ENCODE results near the gene DHRS9. TPM values are rescaled to one million over a fixed set of nuclear protein-coding genes. Genes with fewer than 3 reads are reported as not detected.
"Not testable (repeated sequence)": the region's sequence is repeated elsewhere in the genome, so short reads cannot be mapped to it uniquely, and the experiment has no call there.

Gene DHRS9
- total and polyA plus RNA-seq, 4 donors: 2.5 to 8.9 (median 3.9) TPM

DNA sequence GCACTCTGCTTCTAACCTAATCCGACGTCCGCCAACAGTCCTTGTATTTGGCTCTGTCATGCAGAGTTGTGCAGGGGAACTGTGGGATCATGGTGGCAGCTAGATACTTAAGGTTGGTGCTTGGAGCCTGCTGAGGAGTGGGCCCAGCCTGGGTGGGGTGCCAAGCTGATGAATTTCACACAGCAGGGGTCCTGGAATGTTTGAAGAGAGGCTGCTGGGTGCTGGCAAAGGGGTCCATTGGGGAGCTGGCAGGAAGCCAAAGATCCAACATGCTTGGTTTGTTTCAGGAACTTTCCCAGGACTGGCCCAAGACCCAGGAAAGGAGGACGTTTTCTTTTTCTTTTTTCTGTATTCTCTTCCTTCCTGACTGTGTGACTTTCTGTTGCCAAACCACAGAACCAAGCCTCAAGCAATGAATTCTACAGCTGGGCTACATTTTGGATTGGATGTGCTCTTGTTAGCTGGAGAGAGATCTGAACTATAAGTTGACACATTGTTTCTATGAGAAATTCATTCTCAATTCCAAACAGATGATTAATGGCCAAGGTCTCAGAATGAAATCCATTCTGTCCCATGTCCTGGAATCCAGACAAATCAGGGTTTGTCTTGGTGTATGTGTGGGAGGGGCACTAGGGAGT, 49.9 kb downstream of the DHRS9 start:
- peak in 2 of 6 donors; percentile 41 to 59 for DNase-seq (ENCODE audit: low read depth in 4 of 6, low spot score in 6 of 6)
- H3K36me3 ChIP-seq (ENCODE audit: control insufficient read depth, insufficient read depth, low read length): no peaks in the 10 kb centered on the region
- H3K9me3 ChIP-seq (ENCODE audit: control insufficient read depth, insufficient read depth, low read length): no peaks in the 10 kb centered on the region
- no peak overlapping the region for H3K4me3 ChIP-seq (ENCODE audit: low read depth, low read length)
- 50% methylated on average over 3 of the region's 4 CpGs for WGBS (ENCODE audit: insufficient coverage)
- H3K4me1 ChIP-seq (ENCODE audit: control insufficient read depth, insufficient read depth, low read length): peaks cover 3% of the 10 kb centered on the region
- H3K27ac ChIP-seq (ENCODE audit: low read depth, low read length): no peak overlapping the region
- no peaks in the 10 kb centered on the region for H3K27me3 ChIP-seq (ENCODE audit: control insufficient read depth, insufficient read depth, low read length)

- Histone ChIP-seq H3K4me3 (ENCODE audit: low read depth, low read length) (no peak overlapping the region), H3K27ac (ENCODE audit: low read depth, low read length) (no peak overlapping the region), H3K9me3 (ENCODE audit: control insufficient read depth, insufficient read depth, low read length) (no peaks in the 10 kb centered on the region), H3K36me3 (ENCODE audit: control insufficient read depth, insufficient read depth, low read length) (no peaks in the 10 kb centered on the region), H3K27me3 (ENCODE audit: control insufficient read depth, insufficient read depth, low read length) (no peaks in the 10 kb centered on the region), H3K4me1 (ENCODE audit: control insufficient read depth, insufficient read depth, low read length) (peaks cover 3% of the 10 kb centered on the region)
- DNase-seq (ENCODE audit: low read depth in 4 of 6, low spot score in 6 of 6): no peak
- no CpG with 5 or more reads among the region's 4 CpGs for WGBS (ENCODE audit: insufficient coverage)
These were observed 50.5 kb downstream of the DHRS9 start for GRCh38 chr2:169119851-169120250.

DNA sequence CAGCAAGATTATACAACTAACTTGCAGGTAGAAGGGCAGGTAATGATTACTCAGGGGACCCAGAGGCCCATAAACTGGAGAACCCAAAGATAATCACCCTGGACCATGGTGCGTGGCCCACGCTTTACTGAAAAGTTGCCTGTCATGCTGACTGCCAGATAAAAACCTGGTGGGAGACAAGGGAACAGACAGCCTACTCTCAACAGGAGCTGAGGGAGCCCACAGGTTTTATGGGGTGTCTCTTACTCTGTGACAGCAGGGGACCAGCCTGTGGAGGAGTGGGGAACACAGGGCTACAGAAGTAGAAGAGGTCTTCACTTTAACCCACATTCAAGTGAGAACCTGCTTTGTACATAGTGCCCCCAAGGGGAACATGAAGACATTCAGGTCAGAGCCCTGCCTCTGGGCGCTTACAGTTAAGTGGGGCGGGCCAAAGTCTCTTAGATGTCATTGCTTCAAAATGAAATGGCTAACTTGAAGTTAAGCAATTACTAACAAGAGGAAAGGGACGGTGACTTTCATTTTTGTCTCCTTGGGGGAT, 60.4 kb downstream of the DHRS9 start:
- 100% methylated on average over 2 of the region's 5 CpGs for WGBS (ENCODE audit: insufficient coverage)
- H3K9me3 ChIP-seq (ENCODE audit: control insufficient read depth, insufficient read depth, low read length): no peaks in the 10 kb centered on the region
- no peak for DNase-seq (ENCODE audit: low read depth in 4 of 6, low spot score in 6 of 6)
- H3K27ac ChIP-seq (ENCODE audit: low read depth, low read length): no peak overlapping the region
- no peak overlapping the region for H3K4me3 ChIP-seq (ENCODE audit: low read depth, low read length)
- H3K36me3 ChIP-seq (ENCODE audit: control insufficient read depth, insufficient read depth, low read length): no peaks in the 10 kb centered on the region
- no peaks in the 10 kb centered on the region for H3K27me3 ChIP-seq (ENCODE audit: control insufficient read depth, insufficient read depth, low read length)
- H3K4me1 ChIP-seq (ENCODE audit: control insufficient read depth, insufficient read depth, low read length): no peaks in the 10 kb centered on the region

DNA sequence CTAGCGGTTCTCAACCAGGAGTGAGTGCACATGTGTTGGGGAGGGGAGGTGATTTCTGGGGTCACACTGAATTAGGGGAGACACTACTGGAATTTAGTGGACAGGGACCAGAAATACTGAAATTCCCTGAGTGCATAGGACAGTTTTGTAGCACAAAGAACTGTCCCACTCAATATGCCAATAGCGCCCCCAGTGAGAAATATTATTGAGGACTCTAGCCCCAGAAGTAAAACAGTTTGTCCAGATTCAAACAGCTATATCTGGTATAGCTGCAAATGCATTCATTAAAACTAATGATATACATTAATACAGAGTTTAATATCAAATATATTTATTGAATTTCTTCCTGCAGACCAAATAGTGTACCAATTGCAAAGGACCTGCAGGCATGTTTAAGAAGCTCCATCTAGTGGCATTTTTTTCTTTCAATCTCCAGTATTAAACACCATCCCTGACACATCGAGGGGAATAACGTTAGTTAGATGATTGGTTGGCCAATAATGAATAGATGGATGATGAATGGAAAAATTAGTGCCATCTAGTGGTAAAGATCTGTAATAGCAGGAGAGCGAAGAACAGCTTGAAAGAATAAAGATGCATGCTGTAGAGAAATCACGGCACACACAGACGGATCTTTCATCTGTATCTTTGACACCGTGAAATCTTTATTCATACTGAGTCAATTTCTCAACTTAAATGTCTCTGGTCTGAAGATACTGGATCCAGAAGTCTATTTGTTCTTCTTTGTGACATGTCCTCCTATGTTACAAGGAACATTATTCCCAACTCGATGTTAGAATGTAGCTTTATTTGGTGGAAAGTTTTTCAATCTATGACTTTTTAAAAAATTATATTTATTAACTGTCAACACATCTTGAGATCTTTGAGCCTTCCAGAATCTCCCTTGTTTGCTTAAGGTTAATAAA, 62.5 kb downstream of the DHRS9 start:
- peaks cover 1% of the 10 kb centered on the region for H3K4me1 ChIP-seq (ENCODE audit: control insufficient read depth, insufficient read depth, low read length)
- H3K36me3 ChIP-seq (ENCODE audit: control insufficient read depth, insufficient read depth, low read length): no peaks in the 10 kb centered on the region
- no peaks in the 10 kb centered on the region for H3K27me3 ChIP-seq (ENCODE audit: control insufficient read depth, insufficient read depth, low read length)
- peak in 2 of 6 donors; percentile 79 to 87 for DNase-seq (ENCODE audit: low read depth in 4 of 6, low spot score in 6 of 6)
- no peaks in the 10 kb centered on the region for H3K9me3 ChIP-seq (ENCODE audit: control insufficient read depth, insufficient read depth, low read length)
- no peak overlapping the region for H3K4me3 ChIP-seq (ENCODE audit: low read depth, low read length)
- no peak overlapping the region for H3K27ac ChIP-seq (ENCODE audit: low read depth, low read length)
- WGBS (ENCODE audit: insufficient coverage): no CpG with 5 or more reads among the region's 9 CpGs

- H3K36me3 ChIP-seq (ENCODE audit: control insufficient read depth, insufficient read depth, low read length); DNase-seq (ENCODE audit: low read depth in 4 of 6, low spot score in 6 of 6); H3K9me3 ChIP-seq (ENCODE audit: control insufficient read depth, insufficient read depth, low read length); H3K4me3 ChIP-seq (ENCODE audit: low read depth, low read length); H3K27me3 ChIP-seq (ENCODE audit: control insufficient read depth, insufficient read depth, low read length); H3K4me1 ChIP-seq (ENCODE audit: control insufficient read depth, insufficient read depth, low read length); H3K27ac ChIP-seq (ENCODE audit: low read depth, low read length): not testable (repeated sequence)
- WGBS (ENCODE audit: insufficient coverage): 86% methylated on average over 6 of the region's 6 CpGs
These were observed 64.9 kb downstream of the DHRS9 start for GRCh38 chr2:169134272-169134671.

DNA sequence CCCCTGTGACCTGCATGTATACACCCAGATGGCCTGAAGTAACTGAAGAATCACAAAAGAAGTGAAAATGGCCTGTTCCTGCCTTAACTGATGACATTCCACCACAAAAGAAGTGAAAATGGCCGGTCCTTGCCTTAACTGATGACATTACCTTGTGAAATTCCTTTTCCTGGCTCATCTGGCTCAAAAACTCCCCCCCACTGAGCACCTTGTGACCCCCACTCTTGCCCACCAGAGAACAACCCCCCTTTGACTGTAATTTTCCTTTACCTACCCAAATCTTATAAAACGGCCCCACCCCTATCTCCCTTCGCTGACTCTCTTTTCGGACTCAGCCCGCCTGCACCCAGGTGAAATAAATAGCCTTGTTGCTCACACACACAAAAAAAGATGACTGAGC, 67.1 kb downstream of the DHRS9 start:
- H3K9me3 ChIP-seq (ENCODE audit: control insufficient read depth, insufficient read depth, low read length); DNase-seq (ENCODE audit: low read depth in 4 of 6, low spot score in 6 of 6); H3K4me1 ChIP-seq (ENCODE audit: control insufficient read depth, insufficient read depth, low read length); H3K27me3 ChIP-seq (ENCODE audit: control insufficient read depth, insufficient read depth, low read length); H3K4me3 ChIP-seq (ENCODE audit: low read depth, low read length); H3K36me3 ChIP-seq (ENCODE audit: control insufficient read depth, insufficient read depth, low read length); H3K27ac ChIP-seq (ENCODE audit: low read depth, low read length): not testable (repeated sequence)
- 100% methylated on average over 3 of the region's 5 CpGs for WGBS (ENCODE audit: insufficient coverage)

DNA sequence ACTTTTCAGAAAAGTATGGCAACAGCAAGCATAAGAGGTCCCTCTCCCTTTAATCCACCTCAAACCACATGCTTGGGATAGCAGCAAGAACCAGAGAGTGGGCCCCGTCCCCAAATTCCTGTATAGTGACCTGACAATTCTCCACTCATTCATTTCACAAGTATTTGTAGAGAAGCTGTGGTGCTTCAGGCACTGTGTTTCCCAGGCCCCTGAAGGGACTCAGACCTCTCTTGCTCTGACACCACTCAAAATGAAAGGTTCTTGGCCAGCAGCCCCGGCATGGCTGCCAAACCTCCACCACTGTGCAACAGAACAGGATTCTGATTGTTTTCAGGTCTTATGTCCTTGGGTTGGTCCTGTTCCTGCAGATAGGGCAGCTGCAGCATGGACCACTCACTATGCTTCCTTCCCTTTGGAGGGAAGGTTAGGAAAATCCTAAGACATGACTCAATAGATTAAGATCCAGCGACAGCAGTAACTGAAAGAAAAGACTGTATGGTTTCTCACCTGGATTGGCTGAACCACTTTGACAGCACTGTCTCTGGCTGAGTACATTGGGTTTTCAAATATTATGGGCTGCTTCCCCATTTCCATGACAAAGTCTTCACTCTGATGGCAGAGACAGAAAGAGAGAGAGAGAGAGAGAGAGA, 67.6 kb downstream of the DHRS9 start:
- H3K36me3 ChIP-seq (ENCODE audit: control insufficient read depth, insufficient read depth, low read length): no peaks in the 10 kb centered on the region
- WGBS (ENCODE audit: insufficient coverage): 63% methylated on average over 1 of the region's 3 CpGs
- no peak overlapping the region for H3K4me3 ChIP-seq (ENCODE audit: low read depth, low read length)
- no peak overlapping the region for H3K27ac ChIP-seq (ENCODE audit: low read depth, low read length)
- H3K9me3 ChIP-seq (ENCODE audit: control insufficient read depth, insufficient read depth, low read length): no peaks in the 10 kb centered on the region
- peaks cover 4% of the 10 kb centered on the region for H3K4me1 ChIP-seq (ENCODE audit: control insufficient read depth, insufficient read depth, low read length)
- peak in 1 of 6 donors; percentile 9 for DNase-seq (ENCODE audit: low read depth in 4 of 6, low spot score in 6 of 6)
- no peaks in the 10 kb centered on the region for H3K27me3 ChIP-seq (ENCODE audit: control insufficient read depth, insufficient read depth, low read length)

GRCh38 chr2:169137924-169138323, 68.6 kb downstream of the DHRS9 start:
- H3K4me3 ChIP-seq (ENCODE audit: low read depth, low read length): no peak overlapping the region
- H3K27me3 ChIP-seq (ENCODE audit: control insufficient read depth, insufficient read depth, low read length): no peaks in the 10 kb centered on the region
- no peaks in the 10 kb centered on the region for H3K9me3 ChIP-seq (ENCODE audit: control insufficient read depth, insufficient read depth, low read length)
- H3K27ac ChIP-seq (ENCODE audit: low read depth, low read length): no peak overlapping the region
- H3K36me3 ChIP-seq (ENCODE audit: control insufficient read depth, insufficient read depth, low read length): no peaks in the 10 kb centered on the region
- no CpG with 5 or more reads among the region's 2 CpGs for WGBS (ENCODE audit: insufficient coverage)
- DNase-seq (ENCODE audit: low read depth in 4 of 6, low spot score in 6 of 6): no peak
- H3K4me1 ChIP-seq (ENCODE audit: control insufficient read depth, insufficient read depth, low read length): peaks cover 4% of the 10 kb centered on the region

- Histone ChIP-seq H3K4me3 (ENCODE audit: low read depth, low read length) (no peak overlapping the region), H3K4me1 (ENCODE audit: control insufficient read depth, insufficient read depth, low read length) (peaks cover 4% of the 10 kb centered on the region), H3K27me3 (ENCODE audit: control insufficient read depth, insufficient read depth, low read length) (no peaks in the 10 kb centered on the region), H3K27ac (ENCODE audit: low read depth, low read length) (no peak overlapping the region), H3K36me3 (ENCODE audit: control insufficient read depth, insufficient read depth, low read length) (no peaks in the 10 kb centered on the region), H3K9me3 (ENCODE audit: control insufficient read depth, insufficient read depth, low read length) (no peaks in the 10 kb centered on the region)
- DNase-seq (ENCODE audit: low read depth in 4 of 6, low spot score in 6 of 6): peak in 1 of 6 donors; percentile 11
- 49% methylated on average over 6 of the region's 7 CpGs for WGBS (ENCODE audit: insufficient coverage)
These were observed 69.8 kb downstream of the DHRS9 start for GRCh38 chr2:169139145-169139544.

Data from spinal cord (tissue), 10 donors.